22Rv1 (cell line): ENCODE results near the gene PIP4P1.

Source experiments
- CTCF ChIP-seq: fragments of 450-650 bp; IDR thresholded peaks from 2 replicates; pipeline ENCODE4 v1.5.1; 2017; ENCODE audit warnings: mild to moderate bottlenecking
- ZFX ChIP-seq: fragments of 450-650 bp; IDR thresholded peaks from 2 replicates; pipeline ENCODE4 v1.6.1; 2017; ENCODE audit warnings: antibody characterized with exemption, borderline replicate concordance

GRCh38 chr14:20413744-20414082 is 47.5 kb downstream of the PIP4P1 start:
- TF ChIP-seq CTCF (no peak), ZFX (no peak)
